HG03139 (cell line): ENCODE results near the gene SLC9A9.

ENCODE experiments used
- ATAC-seq: cut with Tn5 transposase; IDR thresholded peaks from one replicate; pipeline ENCODE4 v1.9.1; 2021; ENCODE audit not compliant: unreplicated experiment

The SLC9A9 gene

DNA sequence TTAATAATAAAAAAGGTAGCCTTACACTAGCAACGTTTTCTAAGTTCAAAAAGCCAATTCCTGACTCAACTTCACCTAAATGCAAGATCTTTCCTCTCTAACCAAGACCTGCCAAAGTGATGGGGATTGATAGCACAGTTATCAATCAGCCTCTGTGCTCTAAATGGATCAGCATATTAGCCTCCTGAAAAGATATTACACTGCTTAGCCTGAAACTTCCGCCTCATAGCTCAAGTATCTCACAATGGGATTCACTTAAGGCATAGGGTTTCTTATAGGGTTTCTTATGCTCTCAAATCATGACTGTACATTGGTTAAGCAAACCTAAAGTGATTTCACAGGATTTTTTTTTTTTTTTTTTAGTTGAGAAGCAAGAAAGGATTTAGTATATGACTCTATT is 436 bp upstream of the SLC9A9 start:
- ATAC-seq = no peak

- no peak for ATAC-seq
Measured at GRCh38 chr3:143843587-143843986, 4.7 kb downstream of the SLC9A9 start.

GRCh38 chr3:143840636-143841035 is 7.6 kb downstream of the SLC9A9 start:
- no peak for ATAC-seq

GRCh38 chr3:143839980-143840379 is 8.3 kb downstream of the SLC9A9 start:
- no peak for ATAC-seq

GRCh38 chr3:143837076-143837475 is 11.2 kb downstream of the SLC9A9 start:
- no peak for ATAC-seq

- no peak for ATAC-seq
Measured at GRCh38 chr3:143835312-143835711, 13.0 kb downstream of the SLC9A9 start.

DNA sequence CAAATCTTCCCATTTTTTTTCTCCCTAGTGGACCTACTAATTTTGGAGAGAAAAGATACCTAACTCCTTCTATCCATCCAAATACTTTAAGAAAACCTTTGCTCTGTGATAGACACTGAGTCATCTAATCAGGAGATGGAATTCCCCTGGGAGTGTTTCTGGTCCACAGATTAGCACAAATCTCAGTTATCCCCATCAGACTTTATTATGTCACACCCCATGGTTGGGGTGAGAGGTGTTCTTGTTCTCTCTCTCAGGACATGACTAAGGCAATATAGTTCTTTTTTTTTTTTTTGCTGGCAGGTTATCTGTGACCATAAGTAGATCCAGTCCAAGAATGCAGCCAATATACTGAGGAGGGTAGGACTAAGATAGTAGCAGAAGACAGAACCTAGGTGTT is 15.8 kb downstream of the SLC9A9 start:
- ATAC-seq = peak; percentile 25

DNA sequence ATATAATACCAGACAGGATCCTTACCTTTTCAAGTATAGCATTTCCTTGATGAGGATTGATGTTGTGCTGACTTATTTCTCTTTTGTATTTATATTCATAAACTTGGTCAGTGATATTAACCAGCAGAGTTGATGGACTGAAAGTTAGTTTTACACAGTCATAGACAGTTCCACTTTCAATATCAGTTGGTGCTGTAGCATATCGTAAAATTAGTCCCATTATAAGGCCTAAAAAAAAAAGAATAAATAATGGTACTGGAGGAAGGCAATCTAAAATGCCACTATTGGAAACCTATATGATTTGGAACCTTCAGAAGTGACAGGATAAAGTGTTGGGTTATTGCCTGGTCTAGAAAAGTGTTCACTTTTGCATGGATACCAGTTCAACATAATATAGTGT is 16.3 kb downstream of the SLC9A9 start:
- ATAC-seq = peak; percentile 73

GRCh38 chr3:143831208-143831607 is 17.1 kb downstream of the SLC9A9 start:
- ATAC-seq = no peak

DNA sequence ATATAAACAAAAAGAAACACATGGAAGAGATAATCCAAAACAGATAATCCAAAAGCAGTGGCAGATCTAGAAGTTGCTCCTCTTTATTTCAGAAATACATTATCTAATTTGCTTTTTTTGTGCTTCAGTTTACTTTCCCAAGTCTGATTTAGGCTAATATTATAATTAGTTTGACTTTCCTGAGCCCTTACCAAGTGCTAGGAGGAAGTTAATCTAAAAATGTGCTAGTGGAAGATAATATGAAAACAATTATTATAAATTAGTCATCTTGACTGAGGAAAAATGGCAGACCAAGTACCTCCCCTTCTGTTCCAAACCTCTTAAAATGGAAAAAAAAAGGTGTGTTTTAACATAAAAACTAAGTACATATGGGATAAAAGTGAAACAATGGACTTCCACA is 17.5 kb downstream of the SLC9A9 start:
- ATAC-seq = no peak

DNA sequence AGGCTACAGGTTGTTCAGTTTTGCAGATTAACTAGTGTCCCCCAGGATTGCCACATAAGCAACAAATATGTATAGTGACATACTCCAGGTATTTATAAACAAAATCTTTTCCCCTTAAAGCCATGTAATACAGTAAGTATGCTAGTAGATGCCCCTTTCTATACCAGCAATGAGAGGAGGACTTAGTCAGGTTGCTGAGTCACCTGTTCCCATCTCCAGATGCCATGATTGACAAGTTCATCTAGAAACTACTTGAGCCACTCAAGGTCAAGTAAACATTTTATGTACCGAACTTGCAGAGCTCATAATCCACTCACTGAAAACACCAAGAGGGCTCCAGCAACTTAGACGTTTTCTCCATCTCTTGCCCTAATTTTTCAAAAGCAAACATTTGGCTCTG is 18.2 kb downstream of the SLC9A9 start:
- no peak for ATAC-seq

- ATAC-seq = no peak
Measured at GRCh38 chr3:143827425-143827824, 20.8 kb downstream of the SLC9A9 start.

DNA sequence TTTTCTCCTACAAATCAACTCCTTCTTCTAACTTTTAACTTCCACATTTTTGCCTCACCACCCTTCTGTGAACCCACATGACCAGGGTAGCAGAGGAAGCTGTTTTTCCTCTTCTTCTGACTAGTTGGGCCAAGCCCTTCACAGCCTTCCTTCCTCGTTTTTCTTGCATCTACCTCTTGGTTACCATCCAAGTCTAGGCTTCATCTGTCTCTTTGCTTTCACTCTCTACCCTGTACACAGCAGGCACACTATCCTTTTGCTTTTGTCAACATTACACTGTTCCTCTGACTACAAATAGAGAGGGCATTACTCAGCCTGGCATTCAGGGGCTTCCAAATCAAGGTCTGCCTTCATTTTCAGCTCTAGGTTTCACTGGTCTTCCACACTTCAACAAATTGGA is 22.0 kb downstream of the SLC9A9 start:
- ATAC-seq = no peak

DNA sequence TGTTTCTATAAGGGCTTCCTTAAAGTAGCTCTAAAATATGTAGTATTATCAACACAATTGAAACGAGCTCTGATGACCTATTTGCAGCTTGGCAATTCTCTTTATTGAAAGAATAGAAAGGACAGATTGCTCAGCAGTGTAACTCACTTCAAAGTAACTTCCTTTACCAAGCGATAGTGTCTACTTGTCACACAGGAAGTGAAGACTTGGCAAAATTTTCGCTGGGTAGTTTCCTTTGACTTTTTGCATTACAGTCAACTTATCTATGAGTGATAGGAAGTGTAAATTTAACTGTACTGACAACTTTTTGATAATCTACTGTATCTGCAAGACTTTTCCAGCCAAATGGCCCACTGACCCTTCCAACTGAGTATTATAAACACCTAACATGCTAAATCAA is 22.8 kb downstream of the SLC9A9 start:
- ATAC-seq = peak; percentile 68

- ATAC-seq = no peak
Measured at GRCh38 chr3:143824735-143825385, 23.4 kb downstream of the SLC9A9 start.

DNA sequence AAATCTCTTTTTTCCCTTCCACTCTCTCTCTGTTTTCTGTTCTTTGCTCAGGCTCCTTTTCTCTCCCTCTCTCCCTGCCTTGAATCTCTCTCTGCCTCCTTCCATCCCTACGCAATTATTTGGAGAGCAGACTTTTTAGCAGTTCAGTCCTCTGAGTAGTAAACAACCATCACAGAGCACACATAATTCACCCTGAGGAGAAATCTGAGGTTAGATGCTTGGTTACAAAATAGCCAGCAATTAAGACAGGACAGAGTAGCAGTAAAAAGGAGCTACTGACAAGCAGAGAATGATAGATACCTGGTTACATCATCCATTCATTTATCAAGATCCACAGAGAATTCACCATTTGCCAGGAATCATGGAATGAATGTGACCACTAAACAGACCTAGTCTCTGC is 25.5 kb downstream of the SLC9A9 start:
- no peak for ATAC-seq

GRCh38 chr3:143822374-143822773 is 25.9 kb downstream of the SLC9A9 start:
- ATAC-seq = no peak

- ATAC-seq = no peak
Measured at GRCh38 chr3:143821862-143822261, 26.4 kb downstream of the SLC9A9 start.

- no peak for ATAC-seq
Measured at GRCh38 chr3:143820466-143821221, 27.6 kb downstream of the SLC9A9 start.

- no peak for ATAC-seq
Measured at GRCh38 chr3:143819890-143820289, 28.4 kb downstream of the SLC9A9 start.

DNA sequence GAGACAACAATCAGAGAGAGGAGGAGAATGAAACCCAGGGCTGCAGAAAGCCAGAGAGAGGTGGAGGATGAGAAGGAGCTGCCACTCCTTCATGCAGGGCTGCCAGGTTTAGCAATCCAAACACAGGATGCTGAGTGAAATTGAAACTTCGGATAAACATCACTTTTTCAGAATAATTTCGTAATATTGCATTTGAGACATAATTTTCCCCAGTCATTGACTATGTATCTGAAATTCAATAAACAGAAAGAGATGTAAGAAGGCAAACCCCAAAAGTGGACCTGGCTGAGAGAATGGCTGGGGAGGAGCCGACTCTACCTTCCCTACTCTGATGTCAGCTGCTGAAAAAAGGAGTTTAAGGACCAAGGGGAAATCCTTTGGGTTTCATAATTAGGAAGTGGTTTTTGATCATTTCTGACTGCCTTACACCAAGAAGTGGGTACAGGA is 33.8 kb downstream of the SLC9A9 start:
- ATAC-seq = peak; percentile 37

GRCh38 chr3:143812481-143812880 is 35.8 kb downstream of the SLC9A9 start:
- ATAC-seq = no peak

DNA sequence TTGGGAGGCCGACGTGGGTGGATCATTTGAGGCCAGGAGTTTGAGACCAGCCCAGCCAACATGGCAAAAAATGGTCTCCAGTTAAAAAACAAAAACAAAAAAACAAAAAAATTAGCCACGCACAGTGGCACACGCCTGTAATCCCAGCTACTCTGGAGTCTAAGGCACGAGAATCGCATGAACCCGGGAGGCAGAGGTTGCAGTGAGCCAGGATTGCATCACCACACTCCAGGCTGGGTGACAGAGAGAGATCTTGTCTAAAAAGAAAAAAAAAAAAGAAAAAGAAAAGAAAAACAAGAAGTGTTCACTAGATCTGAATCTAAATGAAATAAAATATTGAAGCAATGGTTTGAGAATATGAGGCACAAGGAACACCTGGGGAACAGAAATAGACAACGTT is 36.7 kb downstream of the SLC9A9 start:
- ATAC-seq = no peak
